Uterus (tissue), 2 donors: ENCODE results near the gene SSH2.

ENCODE experiments used
- POLR2A ChIP-seq, 2 donors: fragments of 450-650 bp; IDR thresholded peaks; one replicate each; pipeline ENCODE4 v1.6.1; 2016; ENCODE audit warnings: antibody characterized with exemption in 2 of 2, mild to moderate bottlenecking in 1 of 2, moderate library complexity in 1 of 2
- TF ChIP-seq, protein P1 (sequence below), 4 experiments: fragments of 200-600 bp in 2 of 4; fragments of 450-650 bp in 2 of 4; sonication (generic) in 2 of 4; IDR thresholded peaks; one replicate each; pipeline ENCODE4 v1.5.1; 2016 to 2019; ENCODE audit warnings: antibody characterized with exemption in 4 of 4, mild to moderate bottlenecking in 2 of 4, moderate library complexity in 1 of 4

DNA sequence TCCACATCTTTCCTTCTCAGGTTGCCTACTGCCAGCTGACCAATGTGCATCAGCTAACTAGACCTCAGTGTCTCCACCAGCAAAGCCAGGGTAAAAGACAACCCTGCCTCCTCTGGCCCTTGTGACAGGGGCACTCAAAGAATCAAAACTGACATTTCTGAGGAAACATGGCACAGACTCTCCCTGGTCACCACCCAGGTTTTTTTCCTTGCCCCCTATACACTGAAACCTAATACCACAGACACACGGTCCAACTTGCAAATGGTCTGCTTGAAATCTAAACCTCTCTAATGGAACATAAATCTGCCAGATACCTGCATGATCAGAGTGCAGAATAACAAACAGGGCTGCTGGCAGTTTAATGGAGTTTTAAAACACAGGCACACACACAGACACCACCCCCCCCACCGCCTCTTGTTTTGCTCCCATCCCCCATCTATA, 287.8 kb downstream of the SSH2 start:
- TF ChIP-seq, protein P1, sequence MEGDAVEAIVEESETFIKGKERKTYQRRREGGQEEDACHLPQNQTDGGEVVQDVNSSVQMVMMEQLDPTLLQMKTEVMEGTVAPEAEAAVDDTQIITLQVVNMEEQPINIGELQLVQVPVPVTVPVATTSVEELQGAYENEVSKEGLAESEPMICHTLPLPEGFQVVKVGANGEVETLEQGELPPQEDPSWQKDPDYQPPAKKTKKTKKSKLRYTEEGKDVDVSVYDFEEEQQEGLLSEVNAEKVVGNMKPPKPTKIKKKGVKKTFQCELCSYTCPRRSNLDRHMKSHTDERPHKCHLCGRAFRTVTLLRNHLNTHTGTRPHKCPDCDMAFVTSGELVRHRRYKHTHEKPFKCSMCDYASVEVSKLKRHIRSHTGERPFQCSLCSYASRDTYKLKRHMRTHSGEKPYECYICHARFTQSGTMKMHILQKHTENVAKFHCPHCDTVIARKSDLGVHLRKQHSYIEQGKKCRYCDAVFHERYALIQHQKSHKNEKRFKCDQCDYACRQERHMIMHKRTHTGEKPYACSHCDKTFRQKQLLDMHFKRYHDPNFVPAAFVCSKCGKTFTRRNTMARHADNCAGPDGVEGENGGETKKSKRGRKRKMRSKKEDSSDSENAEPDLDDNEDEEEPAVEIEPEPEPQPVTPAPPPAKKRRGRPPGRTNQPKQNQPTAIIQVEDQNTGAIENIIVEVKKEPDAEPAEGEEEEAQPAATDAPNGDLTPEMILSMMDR (IDR thresholded peaks at IDR 0.05), result no peak
- no peak for TF ChIP-seq POLR2A (IDR thresholded peaks at IDR 0.05)
